PC-9 (cell line): ENCODE results near the gene MGAT4A.

ENCODE experiments used
- CTCF ChIP-seq: fragments of 200-600 bp; sonication (generic); conservative IDR thresholded peaks from 2 replicates; pipeline ENCODE4 v1.6.1; 2017; ENCODE audit warnings: mixed run types, antibody characterized with exemption, mild to moderate bottlenecking, moderate library complexity
- EZH2 ChIP-seq: fragments of 200-600 bp; sonication (generic); IDR thresholded peaks from 2 replicates; pipeline ENCODE4 v1.8.0; 2017; ENCODE audit warnings: antibody characterized with exemption, low read depth

GRCh38 chr2:98697651-98698337 is 33.1 kb downstream of the MGAT4A start:
- TF ChIP-seq CTCF (no peak), EZH2 (no peak)
